Mononuclear cell (primary cell): ENCODE measurements around the gene ATP2C2. TPM values are rescaled to one million over a fixed set of nuclear protein-coding genes. Genes with fewer than 3 reads are reported as not detected.

Experiments
- H3K27me3 ChIP-seq: 2 replicates; pipeline ENCODE4 v1.6.0; 2011; ENCODE audit warnings: low read length, control low read depth; ENCODE audit not compliant: insufficient read depth
- H3K4me1 ChIP-seq: 2 replicates; pipeline ENCODE4 v1.5.1; 2011; ENCODE audit warnings: mild to moderate bottlenecking, low read length, control low read depth; ENCODE audit not compliant: insufficient read depth
- H3K4me3 ChIP-seq: 2 replicates; pipeline ENCODE4 v1.5.1; 2011; ENCODE audit warnings: mild to moderate bottlenecking, low read length, moderate library complexity
- H3K9me3 ChIP-seq: 2 replicates; pipeline ENCODE4 v1.5.1; 2011; ENCODE audit warnings: low read depth, mild to moderate bottlenecking, control low read depth, low read length
- total RNA-seq: library from RNA; depleted of rRNA; stranded (reverse); fragments of >200 nt; gene quantifications from one replicate; pipeline ENCODE4 v1.2.3, GENCODE V29; 2012

Gene ATP2C2
- total RNA-seq, 1 donor: not detected

GRCh38 chr16:84482001-84482891, 113.9 kb downstream of the ATP2C2 start:
- H3K27me3 ChIP-seq: no peaks in the 10 kb centered on the region
- no peaks in the 10 kb centered on the region for H3K4me1 ChIP-seq
- no peak overlapping the region for H3K4me3 ChIP-seq
- H3K9me3 ChIP-seq: no peaks in the 10 kb centered on the region

- no peaks in the 10 kb centered on the region for H3K27me3 ChIP-seq
- H3K4me3 ChIP-seq: no peak overlapping the region
- no peaks in the 10 kb centered on the region for H3K4me1 ChIP-seq
- no peaks in the 10 kb centered on the region for H3K9me3 ChIP-seq
Measured at GRCh38 chr16:84482951-84483881, 114.9 kb downstream of the ATP2C2 start.

GRCh38 chr16:84483882-84484565, 115.7 kb downstream of the ATP2C2 start:
- no peaks in the 10 kb centered on the region for H3K4me1 ChIP-seq
- H3K9me3 ChIP-seq: no peaks in the 10 kb centered on the region
- no peaks in the 10 kb centered on the region for H3K27me3 ChIP-seq
- H3K4me3 ChIP-seq: no peak overlapping the region

GRCh38 chr16:84484579-84485254, 116.4 kb downstream of the ATP2C2 start:
- no peaks in the 10 kb centered on the region for H3K27me3 ChIP-seq
- no peaks in the 10 kb centered on the region for H3K4me1 ChIP-seq
- H3K9me3 ChIP-seq: no peaks in the 10 kb centered on the region
- no peak overlapping the region for H3K4me3 ChIP-seq

- H3K4me1 ChIP-seq: no peaks in the 10 kb centered on the region
- H3K4me3 ChIP-seq: no peak overlapping the region
- no peaks in the 10 kb centered on the region for H3K27me3 ChIP-seq
- H3K9me3 ChIP-seq: no peaks in the 10 kb centered on the region
Measured at GRCh38 chr16:84485255-84486010, 117.1 kb downstream of the ATP2C2 start.

GRCh38 chr16:84486126-84486525, 117.8 kb downstream of the ATP2C2 start:
- Histone ChIP-seq H3K9me3 (no peaks in the 10 kb centered on the region), H3K4me3 (no peak overlapping the region), H3K27me3 (no peaks in the 10 kb centered on the region), H3K4me1 (no peaks in the 10 kb centered on the region)

- H3K4me1 ChIP-seq: no peaks in the 10 kb centered on the region
- H3K27me3 ChIP-seq: no peaks in the 10 kb centered on the region
- H3K9me3 ChIP-seq: no peaks in the 10 kb centered on the region
- no peak overlapping the region for H3K4me3 ChIP-seq
Measured at GRCh38 chr16:84486551-84487235, 118.4 kb downstream of the ATP2C2 start.

- Histone ChIP-seq H3K4me3 (no peak overlapping the region), H3K27me3 (no peaks in the 10 kb centered on the region), H3K9me3 (no peaks in the 10 kb centered on the region), H3K4me1 (no peaks in the 10 kb centered on the region)
Measured at GRCh38 chr16:84487358-84487757, 119.0 kb downstream of the ATP2C2 start.

GRCh38 chr16:84489131-84489530, 120.8 kb downstream of the ATP2C2 start:
- H3K9me3 ChIP-seq: peaks cover 10% of the 10 kb centered on the region
- no peaks in the 10 kb centered on the region for H3K4me1 ChIP-seq
- no peaks in the 10 kb centered on the region for H3K27me3 ChIP-seq
- no peak overlapping the region for H3K4me3 ChIP-seq

- no peaks in the 10 kb centered on the region for H3K4me1 ChIP-seq
- peaks cover 10% of the 10 kb centered on the region for H3K9me3 ChIP-seq
- H3K27me3 ChIP-seq: no peaks in the 10 kb centered on the region
- no peak overlapping the region for H3K4me3 ChIP-seq
Measured at GRCh38 chr16:84495506-84495905, 127.2 kb downstream of the ATP2C2 start.

- Histone ChIP-seq H3K4me1 (no peaks in the 10 kb centered on the region), H3K9me3 (peaks cover 10% of the 10 kb centered on the region), H3K27me3 (no peaks in the 10 kb centered on the region), H3K4me3 (no peak overlapping the region)
Measured at GRCh38 chr16:84496991-84497390, 128.7 kb downstream of the ATP2C2 start.

- no peaks in the 10 kb centered on the region for H3K27me3 ChIP-seq
- H3K9me3 ChIP-seq: peaks cover 10% of the 10 kb centered on the region
- H3K4me1 ChIP-seq: no peaks in the 10 kb centered on the region
- H3K4me3 ChIP-seq: no peak overlapping the region
Measured at GRCh38 chr16:84497418-84498222, 129.3 kb downstream of the ATP2C2 start.

GRCh38 chr16:84498223-84498610, 129.9 kb downstream of the ATP2C2 start:
- H3K9me3 ChIP-seq: peaks cover 7% of the 10 kb centered on the region

More at GRCh38 chr16:84498223-84498610, 129.9 kb downstream of the ATP2C2 start:
- H3K4me3 ChIP-seq: no peak overlapping the region
- H3K4me1 ChIP-seq: no peaks in the 10 kb centered on the region
- H3K27me3 ChIP-seq: no peaks in the 10 kb centered on the region
